ENCODE measurements around the gene HRH2. TPM values are rescaled to one million over a fixed set of nuclear protein-coding genes. Genes with fewer than 3 reads are reported as not detected.
"Not testable (repeated sequence)": the region's sequence is repeated elsewhere in the genome, so short reads cannot be mapped to it uniquely, and the experiment has no call there.

HRH2 gene
- total RNA-seq (2014; rRNA removed; shearing (Covaris generic); ENCODE audit: low replicate concordance) = 0.98 and 1.0 TPM in 2 replicates

GRCh38 chr5:175657593-175658271, at the start of gene HRH2:
TSS of gene HRH2 (plus strand) at chr5:175658071. CDS start at chr5:175683234, 25,163 bp downstream.
- in situ Hi-C loops (cut with HindIII; ENCODE audit: low pct_unique_long_range_greater_than_20kb, low sequenced_read_pairs) = no loop called here
- DNase-seq (ENCODE audit: low read depth) = peak; percentile 48

- in situ Hi-C loops (cut with HindIII; ENCODE audit: low pct_unique_long_range_greater_than_20kb, low sequenced_read_pairs) = no loop called here
Observed at GRCh38 chr5:175609526-175609925, 48.3 kb upstream of the HRH2 start.

GRCh38 chr5:175610381-175610780, 47.5 kb upstream of the HRH2 start:
- in situ Hi-C loops (cut with HindIII; ENCODE audit: low pct_unique_long_range_greater_than_20kb, low sequenced_read_pairs) = no loop called here
- no peak for DNase-seq (ENCODE audit: low read depth)

More at GRCh38 chr5:175609526-175609925, 48.3 kb upstream of the HRH2 start:
- DNase-seq (ENCODE audit: low read depth) = no peak

- no peak for DNase-seq (ENCODE audit: low read depth)
- in situ Hi-C loops (cut with HindIII; ENCODE audit: low pct_unique_long_range_greater_than_20kb, low sequenced_read_pairs) = no loop called here
Observed at GRCh38 chr5:175610898-175611297, 47.0 kb upstream of the HRH2 start.

- no peak for DNase-seq (ENCODE audit: low read depth)
- in situ Hi-C loops (cut with HindIII; ENCODE audit: low pct_unique_long_range_greater_than_20kb, low sequenced_read_pairs) = no loop called here
Observed at GRCh38 chr5:175614223-175614815, 43.6 kb upstream of the HRH2 start.

- in situ Hi-C loops (cut with HindIII; ENCODE audit: low pct_unique_long_range_greater_than_20kb, low sequenced_read_pairs) = no loop called here
- no peak for DNase-seq (ENCODE audit: low read depth)
Observed at GRCh38 chr5:175614861-175615260, 43.0 kb upstream of the HRH2 start.

GRCh38 chr5:175616083-175616482, 41.8 kb upstream of the HRH2 start:
- no peak for DNase-seq (ENCODE audit: low read depth)
- in situ Hi-C loops (cut with HindIII; ENCODE audit: low pct_unique_long_range_greater_than_20kb, low sequenced_read_pairs) = no loop called here

- in situ Hi-C loops (cut with HindIII; ENCODE audit: low pct_unique_long_range_greater_than_20kb, low sequenced_read_pairs); DNase-seq (ENCODE audit: low read depth): not testable (repeated sequence)
Observed at GRCh38 chr5:175616527-175616926, 41.3 kb upstream of the HRH2 start.

- in situ Hi-C loops (cut with HindIII; ENCODE audit: low pct_unique_long_range_greater_than_20kb, low sequenced_read_pairs) = no loop called here
- no peak for DNase-seq (ENCODE audit: low read depth)
Observed at GRCh38 chr5:175617447-175617846, 40.4 kb upstream of the HRH2 start.

GRCh38 chr5:175620527-175620926, 37.3 kb upstream of the HRH2 start:
- no peak for DNase-seq (ENCODE audit: low read depth)
- in situ Hi-C loops (cut with HindIII; ENCODE audit: low pct_unique_long_range_greater_than_20kb, low sequenced_read_pairs) = no loop called here

- in situ Hi-C loops (cut with HindIII; ENCODE audit: low pct_unique_long_range_greater_than_20kb, low sequenced_read_pairs) = no loop called here
Observed at GRCh38 chr5:175621971-175622370, 35.9 kb upstream of the HRH2 start.

GRCh38 chr5:175623088-175623487, 34.8 kb upstream of the HRH2 start:
- in situ Hi-C loops (cut with HindIII; ENCODE audit: low pct_unique_long_range_greater_than_20kb, low sequenced_read_pairs) = no loop called here
- no peak for DNase-seq (ENCODE audit: low read depth)

More at GRCh38 chr5:175621971-175622370, 35.9 kb upstream of the HRH2 start:
- DNase-seq (ENCODE audit: low read depth) = no peak

GRCh38 chr5:175624316-175624715, 33.6 kb upstream of the HRH2 start:
- in situ Hi-C loops (cut with HindIII; ENCODE audit: low pct_unique_long_range_greater_than_20kb, low sequenced_read_pairs) = no loop called here
- DNase-seq (ENCODE audit: low read depth) = no peak

GRCh38 chr5:175627005-175627404, 30.9 kb upstream of the HRH2 start:
- no peak for DNase-seq (ENCODE audit: low read depth)
- in situ Hi-C loops (cut with HindIII; ENCODE audit: low pct_unique_long_range_greater_than_20kb, low sequenced_read_pairs) = no loop called here

- in situ Hi-C loops (cut with HindIII; ENCODE audit: low pct_unique_long_range_greater_than_20kb, low sequenced_read_pairs) = no loop called here
- DNase-seq (ENCODE audit: low read depth) = no peak
Observed at GRCh38 chr5:175627739-175628138, 30.1 kb upstream of the HRH2 start.

GRCh38 chr5:175628668-175629067, 29.2 kb upstream of the HRH2 start:
- in situ Hi-C loops (cut with HindIII; ENCODE audit: low pct_unique_long_range_greater_than_20kb, low sequenced_read_pairs) = no loop called here
- no peak for DNase-seq (ENCODE audit: low read depth)

GRCh38 chr5:175629261-175629660, 28.6 kb upstream of the HRH2 start:
- in situ Hi-C loops (cut with HindIII; ENCODE audit: low pct_unique_long_range_greater_than_20kb, low sequenced_read_pairs) = no loop called here

GRCh38 chr5:175629793-175630192, 28.1 kb upstream of the HRH2 start:
- in situ Hi-C loops (cut with HindIII; ENCODE audit: low pct_unique_long_range_greater_than_20kb, low sequenced_read_pairs) = no loop called here
- no peak for DNase-seq (ENCODE audit: low read depth)

More at GRCh38 chr5:175629261-175629660, 28.6 kb upstream of the HRH2 start:
- no peak for DNase-seq (ENCODE audit: low read depth)

GRCh38 chr5:175635854-175636584, 21.9 kb upstream of the HRH2 start:
- in situ Hi-C loops (cut with HindIII; ENCODE audit: low pct_unique_long_range_greater_than_20kb, low sequenced_read_pairs) = no loop called here
- no peak for DNase-seq (ENCODE audit: low read depth)

All from Caki2 (cell line).